Fibroblast of lung (primary cell): ENCODE data around the gene KCNG3. TPM values are rescaled to one million over a fixed set of nuclear protein-coding genes. Genes with fewer than 3 reads are reported as not detected.

ENCODE experiments used
- DNase-seq, 2 donors: peaks; one replicate each; pipeline versions ENCODE4 v3.0.0 to v3.0.0-alpha.2; 2010; ENCODE audit warnings: low read depth in 2 of 2
- H2AFZ ChIP-seq: 2 replicates; pipeline ENCODE4 v1.5.1; 2012; ENCODE audit warnings: low read length, control low read depth, inconsistent platforms
- H3K27ac ChIP-seq: 2 replicates; pipeline ENCODE4 v1.5.1; 2011; ENCODE audit warnings: low read length, control low read depth; ENCODE audit not compliant: insufficient read depth
- H3K27me3 ChIP-seq: 2 replicates; pipeline ENCODE4 v1.5.1; 2011; ENCODE audit warnings: mild to moderate bottlenecking, low read length; ENCODE audit not compliant: control insufficient read depth, insufficient read depth
- H3K36me3 ChIP-seq: 2 replicates; pipeline ENCODE4 v1.5.1; 2011; ENCODE audit warnings: low read length; ENCODE audit not compliant: control insufficient read depth, insufficient read depth
- H3K4me1 ChIP-seq: 2 replicates; pipeline ENCODE4 v1.5.1; 2011; ENCODE audit warnings: low read length; ENCODE audit not compliant: control insufficient read depth, insufficient read depth; ENCODE audit errors: extremely low read depth
- H3K4me2 ChIP-seq: 2 replicates; pipeline ENCODE4 v1.5.1; 2011; ENCODE audit warnings: low read length, control low read depth; ENCODE audit not compliant: insufficient read depth; ENCODE audit errors: extremely low read depth
- H3K4me3 ChIP-seq, 4 experiments: fragments of 200-600 bp in 1 of 4; sonication (generic) in 1 of 4; replicated peaks in 1 of 4; 2 replicates each; pipeline ENCODE4 v1.5.1; 2011 to 2016; ENCODE audit warnings: low read length in 4 of 4, low read depth in 3 of 4, mild to moderate bottlenecking in 3 of 4, control low read depth in 2 of 4, inconsistent platforms in 1 of 4, mixed read lengths in 1 of 4; ENCODE audit not compliant: insufficient read depth in 1 of 4; ENCODE audit errors: control extremely low read depth in 1 of 4
- H3K79me2 ChIP-seq: 2 replicates; pipeline ENCODE4 v1.5.1; 2012; ENCODE audit warnings: mild to moderate bottlenecking, low read length, inconsistent platforms; ENCODE audit not compliant: control insufficient read depth, insufficient read depth
- H3K9ac ChIP-seq: 2 replicates; pipeline ENCODE4 v1.5.1; 2011; ENCODE audit warnings: mild to moderate bottlenecking, low read length, control low read depth; ENCODE audit not compliant: insufficient read depth
- H3K9me3 ChIP-seq: 2 replicates; pipeline ENCODE4 v1.5.1; 2012; ENCODE audit warnings: low read depth, low read length; ENCODE audit not compliant: control insufficient read depth, insufficient read depth
- H4K20me1 ChIP-seq: 2 replicates; pipeline ENCODE4 v1.5.1; 2011; ENCODE audit warnings: low read length; ENCODE audit not compliant: control insufficient read depth, insufficient read depth; ENCODE audit errors: extremely low read depth
- CTCF ChIP-seq, 2 donors: IDR thresholded peaks in 1 of 2; conservative IDR thresholded peaks in 1 of 2; 1 replicate in 1 of 2; 2 replicates in 1 of 2; pipeline ENCODE4 v1.5.1; 2011 to 2012; ENCODE audit warnings: low read length in 2 of 2, control low read depth in 1 of 2, inconsistent platforms in 1 of 2, low read depth in 1 of 2, mild to moderate bottlenecking in 1 of 2
- EZH2 ChIP-seq: IDR thresholded peaks from 2 replicates; pipeline ENCODE4 v1.5.1; 2012; ENCODE audit warnings: low read length, control low read depth, mild to moderate bottlenecking; ENCODE audit errors: missing control alignments
- polyA plus RNA-seq, 2 donors: library from polyadenylated mRNA; depleted of rRNA in 1 of 2; stranded (reverse) in 1 of 2; unstranded in 1 of 2; fragments of >200 nt; gene quantifications; 2 replicates each; pipeline ENCODE4 v1.2.1, GENCODE V29; 2011 to 2012; ENCODE audit warnings: missing spikeins in 1 of 2
- total RNA-seq: library from RNA; depleted of rRNA; stranded (reverse); fragments of >200 nt; gene quantifications from 2 replicates; pipeline ENCODE4 v1.2.1, GENCODE V29; 2014

The KCNG3 gene
- total and polyA plus RNA-seq, 2 donors (not counting 1 experiment from before 2014, with no cell fraction given) = 0.01 TPM; not detected in 1

- no peak overlapping the region for H3K27ac ChIP-seq
- no peaks in the 10 kb centered on the region for H3K4me1 ChIP-seq
- H4K20me1 ChIP-seq = no peaks in the 10 kb centered on the region
- H2AFZ ChIP-seq = no peak overlapping the region
- H3K79me2 ChIP-seq = no peaks in the 10 kb centered on the region
- DNase-seq = no peak
- H3K4me2 ChIP-seq = no peak overlapping the region
- H3K36me3 ChIP-seq = no peaks in the 10 kb centered on the region
- TF ChIP-seq EZH2 (no peak), CTCF (conservative IDR thresholded peaks at IDR 0.05 in 1 of 2, IDR thresholded peaks at IDR 0.05 in 1 of 2; ENCODE audit: low read depth in 1 of 2, low read length in 2 of 2) (no peak)
- peaks cover 3% of the 10 kb centered on the region for H3K27me3 ChIP-seq
- no peak overlapping the region for H3K4me3 ChIP-seq
- H3K9me3 ChIP-seq = no peaks in the 10 kb centered on the region
- no peak overlapping the region for H3K9ac ChIP-seq
Observed at GRCh38 chr2:42463570-42463969, 30.2 kb downstream of the KCNG3 start.

GRCh38 chr2:42459296-42459695, 34.5 kb downstream of the KCNG3 start:
- Histone ChIP-seq H3K27me3 (peaks cover under 1% of the 10 kb centered on the region), H3K4me1 (no peaks in the 10 kb centered on the region), H3K4me2 (no peak overlapping the region), H3K79me2 (no peaks in the 10 kb centered on the region), H4K20me1 (no peaks in the 10 kb centered on the region), H3K9ac (no peak overlapping the region), H3K27ac (no peak overlapping the region), H3K9me3 (no peaks in the 10 kb centered on the region), H3K4me3 (no peak overlapping the region), H2AFZ (no peak overlapping the region), H3K36me3 (no peaks in the 10 kb centered on the region)
- DNase-seq = no peak
- no peak for TF ChIP-seq EZH2
- TF ChIP-seq CTCF (conservative IDR thresholded peaks at IDR 0.05 in 1 of 2, IDR thresholded peaks at IDR 0.05 in 1 of 2; ENCODE audit: low read depth in 1 of 2, low read length in 2 of 2) = no peak

- no peaks in the 10 kb centered on the region for H3K27me3 ChIP-seq
- H3K4me3 ChIP-seq = no peak overlapping the region
- TF ChIP-seq CTCF (conservative IDR thresholded peaks at IDR 0.05 in 1 of 2, IDR thresholded peaks at IDR 0.05 in 1 of 2; ENCODE audit: low read depth in 1 of 2, low read length in 2 of 2) (no peak), EZH2 (no peak)
- H3K79me2 ChIP-seq = no peaks in the 10 kb centered on the region
- no peak overlapping the region for H3K27ac ChIP-seq
- no peaks in the 10 kb centered on the region for H3K9me3 ChIP-seq
- H2AFZ ChIP-seq = no peak overlapping the region
- no peaks in the 10 kb centered on the region for H3K4me1 ChIP-seq
- peak in 1 of 2 donors; percentile 5 for DNase-seq
- H3K36me3 ChIP-seq = no peaks in the 10 kb centered on the region
- no peak overlapping the region for H3K9ac ChIP-seq
- no peak overlapping the region for H3K4me2 ChIP-seq
- H4K20me1 ChIP-seq = no peaks in the 10 kb centered on the region
Observed at GRCh38 chr2:42458396-42458795, 35.4 kb downstream of the KCNG3 start.
